KG1 (cell line): ENCODE data around the gene TMC8.
A peak's percentile ranks its signal among the peaks of the same experiment; 100 is the strongest.
"Not testable (repeated sequence)": the region's sequence is repeated elsewhere in the genome, so short reads cannot be mapped to it uniquely, and the experiment has no call there.

ENCODE experiments used
- DNase-seq: peaks from one replicate; lab custom pipeline; 2025; lab: John Stamatoyannopoulos, UW

Gene TMC8

DNA sequence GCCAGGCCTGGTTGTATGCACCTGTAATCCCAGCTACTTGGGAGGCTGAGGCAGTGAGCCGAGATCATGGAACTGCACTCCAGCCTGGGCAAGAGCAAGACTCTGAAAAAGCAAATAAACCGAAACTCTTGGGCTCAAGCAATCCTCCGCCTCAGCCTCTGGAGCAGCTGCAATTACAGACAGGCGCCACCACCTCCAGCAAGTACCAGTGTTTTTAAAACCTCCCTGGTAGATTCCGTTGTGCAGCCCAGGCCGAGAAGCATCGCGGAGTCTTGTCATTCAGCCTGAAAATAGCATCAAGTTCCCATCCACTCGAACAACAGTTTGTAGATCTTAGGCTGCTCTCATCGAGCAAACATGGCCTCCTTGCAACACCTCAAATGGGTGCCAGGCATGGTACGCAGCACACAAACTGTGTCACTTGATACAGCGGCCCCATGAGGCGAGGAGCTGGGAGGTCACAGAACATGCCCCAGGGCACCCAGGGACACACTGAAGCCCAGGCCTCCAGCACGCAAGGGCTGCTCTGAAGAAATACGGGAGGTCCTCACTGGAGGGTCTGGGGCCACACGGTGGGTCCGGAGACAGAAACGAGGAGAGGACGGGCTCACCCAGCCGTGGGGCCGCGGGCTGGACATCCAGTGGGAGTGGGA lies 20.1 kb upstream of the TMC8 start:
- DNase-seq, result no peak

DNA sequence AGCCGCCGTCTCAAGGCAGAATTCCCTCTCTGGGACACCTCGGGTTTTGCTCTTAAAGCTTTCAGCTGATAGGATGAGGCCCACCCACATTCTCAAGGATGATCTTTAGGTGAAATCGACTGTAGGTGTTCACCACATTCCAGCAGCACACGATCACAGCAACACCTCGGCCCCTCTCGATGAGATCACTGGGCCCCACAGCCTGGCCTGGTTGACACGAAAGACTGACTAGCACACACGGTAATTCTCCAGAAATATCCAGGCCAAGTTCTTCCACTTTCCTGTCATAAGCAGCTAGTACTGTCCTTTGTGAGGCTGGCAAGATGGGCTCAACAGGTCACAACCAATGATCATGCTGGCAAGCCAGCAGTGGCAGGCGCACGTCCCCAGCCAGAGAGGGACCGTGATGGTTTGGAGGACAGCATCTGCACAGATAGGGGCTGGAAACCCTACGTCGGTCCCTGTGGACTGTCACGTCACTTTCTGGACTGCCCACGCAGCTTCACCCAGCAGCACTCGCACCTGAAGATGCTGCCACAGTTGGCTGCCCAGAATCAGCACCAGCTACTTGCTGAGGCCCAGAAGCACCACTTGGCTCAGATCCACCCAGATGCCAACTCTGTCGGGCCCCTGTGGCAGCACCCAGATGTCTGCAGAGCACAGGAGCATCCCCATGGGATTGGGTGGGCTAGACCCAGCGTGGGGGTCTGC lies 19.4 kb upstream of the TMC8 start:
- DNase-seq, result no peak

DNA sequence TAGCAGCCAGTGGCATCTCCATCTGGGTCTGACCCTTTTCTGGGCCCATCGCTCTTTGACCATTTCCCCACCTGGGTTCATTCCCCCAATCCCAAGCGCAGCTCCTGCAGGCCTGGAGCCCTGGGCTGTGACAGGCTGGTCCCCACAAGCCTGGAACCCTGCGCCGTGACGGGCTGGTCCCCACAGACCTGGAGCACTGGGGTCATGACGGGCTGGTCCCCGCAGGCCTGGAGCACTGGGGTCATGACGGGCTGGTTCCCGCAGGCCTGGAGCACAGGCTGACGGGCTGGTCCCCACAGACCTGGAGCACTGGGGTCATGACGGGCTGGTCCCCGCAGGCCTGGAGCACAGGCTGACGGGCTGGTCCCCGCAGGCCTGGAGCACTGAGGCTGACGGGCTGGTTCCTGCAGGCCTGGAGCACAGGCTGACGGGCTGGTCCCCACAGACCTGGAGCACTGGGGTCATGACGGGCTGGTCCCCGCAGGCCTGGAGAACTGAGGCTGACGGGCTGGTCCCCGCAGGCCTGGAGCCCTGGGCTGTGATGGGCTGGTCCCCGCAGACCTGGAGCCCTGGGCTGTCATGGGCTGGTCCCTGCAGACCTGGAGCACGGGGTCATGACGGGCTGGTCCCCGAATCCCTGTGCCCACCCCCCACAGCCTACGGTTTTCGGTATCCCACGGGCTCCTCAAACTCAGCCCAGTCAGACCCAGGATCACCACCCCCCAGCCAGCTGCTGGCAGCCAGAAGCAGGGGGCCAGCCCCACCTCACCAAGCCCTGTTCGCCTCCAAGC lies 18.6 kb upstream of the TMC8 start:
- no peak for DNase-seq

DNA sequence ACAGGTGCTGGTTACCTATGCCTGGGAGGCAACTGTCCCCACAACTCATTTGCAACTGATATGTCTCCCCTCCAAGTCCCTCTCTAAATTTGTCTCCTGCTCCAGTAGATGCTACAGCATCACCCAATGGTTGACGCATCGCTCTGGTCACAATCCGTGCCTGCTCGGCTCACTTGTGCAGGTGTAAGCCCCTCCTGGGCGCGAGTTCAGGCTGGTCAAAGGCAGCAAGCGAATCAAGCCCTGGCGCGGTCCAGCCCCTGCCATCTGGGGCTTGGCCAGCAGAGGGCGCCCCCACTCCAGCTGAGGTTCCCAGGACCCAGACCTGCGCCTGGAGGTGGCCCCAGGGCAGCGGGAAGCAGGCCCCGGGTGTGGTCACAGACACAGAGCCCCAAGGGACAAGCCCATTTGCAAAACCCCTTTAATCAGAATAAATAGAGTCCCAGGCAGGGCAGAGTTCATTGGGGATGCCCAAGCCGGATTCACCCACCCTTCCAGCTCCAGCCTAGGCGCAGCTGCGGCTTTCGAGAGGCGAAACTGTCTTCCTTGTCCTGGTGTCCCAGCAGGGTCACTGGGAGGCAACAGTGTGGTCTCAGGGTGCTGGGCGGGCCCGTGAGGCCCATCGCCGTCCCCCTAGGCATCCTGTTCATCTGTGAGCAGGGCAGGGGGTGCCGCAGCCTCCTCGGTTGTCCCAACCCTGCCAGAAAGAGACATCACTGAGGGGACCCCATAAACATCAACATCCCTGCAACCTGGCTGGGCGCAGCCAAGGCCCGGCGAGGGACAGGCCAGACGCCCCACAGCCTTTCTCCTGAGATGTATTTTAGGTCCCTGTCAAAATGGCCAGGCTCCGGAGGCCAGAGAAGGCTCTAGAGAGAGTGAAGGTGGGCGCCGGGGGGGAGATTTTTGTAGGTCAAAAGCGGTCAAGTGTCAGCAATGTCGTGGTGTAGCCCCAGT lies 17.8 kb upstream of the TMC8 start:
- peak; percentile 15 for DNase-seq

DNA sequence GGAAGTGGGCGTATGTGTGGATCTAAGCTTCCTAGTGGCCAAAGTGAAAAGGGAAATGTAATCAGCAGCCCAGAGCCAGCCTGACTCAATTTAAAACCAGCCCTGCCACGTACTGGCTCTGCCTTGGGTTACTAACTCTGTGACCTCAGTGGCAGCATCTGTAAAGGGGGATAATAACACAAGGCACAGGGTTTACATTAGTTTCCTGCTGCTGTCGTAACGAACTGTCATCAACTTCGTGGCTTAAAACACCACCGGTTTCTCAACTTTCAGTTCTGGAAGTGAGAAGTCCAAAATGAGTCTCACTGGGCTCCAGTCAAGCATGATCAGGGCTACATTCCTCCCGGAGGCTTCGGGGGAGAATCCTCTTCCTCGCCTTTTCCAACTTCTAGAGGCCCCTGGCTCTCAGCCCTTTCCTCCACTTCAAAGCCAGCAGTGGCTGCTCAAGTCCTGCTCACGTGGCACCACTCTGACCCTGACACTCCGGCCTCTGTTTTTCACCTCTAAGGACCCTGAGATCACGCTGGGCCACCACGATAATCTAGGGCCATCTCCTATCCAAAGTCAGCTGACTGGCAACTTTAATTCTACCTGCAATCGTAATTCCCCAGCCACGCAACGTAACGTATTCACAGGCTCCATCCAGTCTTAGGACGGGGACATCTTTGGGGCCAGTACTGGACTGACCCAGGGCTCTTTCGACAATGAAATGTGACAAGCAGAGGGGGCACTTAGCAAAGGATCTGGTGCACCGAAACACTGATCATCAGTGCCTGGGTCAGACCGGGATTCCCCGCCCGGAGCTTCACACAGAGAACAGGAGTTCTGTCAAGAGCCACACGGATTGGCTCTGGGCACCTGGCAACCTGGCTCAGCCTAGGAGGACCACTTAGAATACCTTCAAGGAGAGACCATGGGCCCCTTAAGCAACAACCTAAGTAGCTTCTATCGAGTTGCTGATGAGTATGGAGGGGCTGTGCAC lies 16.5 kb upstream of the TMC8 start:
- no peak for DNase-seq

DNA sequence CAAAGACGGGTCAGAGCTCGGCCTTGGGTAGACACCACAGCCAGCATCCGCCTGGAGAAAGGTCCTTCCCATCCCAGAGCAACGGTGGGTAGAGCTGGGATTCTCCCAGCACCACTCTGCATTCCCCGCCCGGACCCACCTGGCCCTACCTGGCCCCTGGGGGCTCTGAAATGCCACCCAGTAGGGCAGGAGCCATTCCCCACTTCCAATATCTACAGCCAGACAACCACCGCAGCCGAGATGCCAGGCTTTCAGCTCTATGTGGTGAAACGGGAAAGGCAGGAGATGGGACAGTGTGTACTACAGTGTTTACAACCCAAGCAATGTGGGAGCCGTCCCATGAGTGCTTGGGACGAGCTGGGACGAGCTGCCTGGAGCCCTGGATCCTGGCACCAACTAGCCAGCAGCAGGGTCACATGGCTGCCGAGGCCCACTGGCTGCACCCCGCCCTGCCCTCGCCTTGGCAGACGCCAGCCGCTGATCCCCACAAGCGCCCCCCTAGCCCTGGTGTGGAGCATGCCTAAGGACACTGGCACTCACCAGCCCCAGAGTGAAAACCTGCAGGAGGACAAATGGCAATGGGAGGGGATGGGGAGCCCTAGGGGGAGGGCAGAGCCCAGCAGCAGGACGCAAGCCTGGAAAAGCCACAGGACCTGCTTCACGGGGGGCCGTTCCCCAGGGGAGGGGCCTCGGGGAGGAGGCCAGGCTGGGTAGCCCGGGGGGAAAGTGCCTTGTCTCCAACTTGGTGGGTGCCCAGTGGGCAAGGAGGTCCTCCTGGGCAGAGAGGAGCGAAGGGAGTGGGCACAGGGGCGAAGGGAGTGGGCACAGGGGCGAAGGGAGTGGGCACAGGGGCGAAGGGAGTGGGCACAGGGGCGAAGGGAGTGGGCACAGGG lies 15.5 kb upstream of the TMC8 start:
- no peak for DNase-seq

DNA sequence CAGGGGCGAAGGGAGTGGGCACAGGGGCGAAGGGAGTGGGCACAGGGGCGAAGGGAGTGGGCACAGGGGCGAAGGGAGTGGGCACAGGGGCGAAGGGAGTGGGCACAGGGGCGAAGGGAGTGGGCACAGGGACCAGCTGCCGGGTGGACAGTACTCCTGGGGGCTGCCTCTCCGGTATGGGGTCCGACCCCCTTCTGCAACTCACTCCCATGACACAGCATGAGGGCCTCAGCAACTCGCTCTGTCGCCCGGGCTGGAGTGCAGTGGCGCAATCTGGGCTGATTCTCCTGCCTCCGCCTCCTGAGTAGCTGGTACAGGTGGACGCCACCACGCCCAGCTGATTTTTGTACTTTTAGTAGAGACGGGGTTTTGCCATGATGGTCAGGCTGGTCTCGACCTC lies 14.8 kb upstream of the TMC8 start:
- not testable (repeated sequence) for DNase-seq

DNA sequence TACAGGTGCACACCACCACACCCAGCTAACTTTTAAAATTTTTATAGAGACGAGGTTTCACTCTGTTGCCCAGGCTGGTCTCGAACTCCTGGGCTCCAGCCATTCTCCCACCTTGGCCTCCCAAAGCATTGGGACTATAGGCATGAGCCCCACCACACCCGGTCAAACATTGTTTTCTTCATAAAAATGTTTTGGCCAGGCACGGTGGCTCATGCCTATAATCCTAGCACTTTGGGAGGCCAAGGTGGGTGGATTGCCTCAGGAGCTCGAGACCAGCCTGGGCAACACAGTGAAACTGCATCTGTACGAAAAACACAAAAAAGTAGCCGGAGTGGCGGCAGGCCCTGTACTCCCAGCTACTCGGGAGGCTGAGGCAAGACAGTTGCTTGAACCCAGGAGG lies 14.2 kb upstream of the TMC8 start:
- no peak for DNase-seq

DNA sequence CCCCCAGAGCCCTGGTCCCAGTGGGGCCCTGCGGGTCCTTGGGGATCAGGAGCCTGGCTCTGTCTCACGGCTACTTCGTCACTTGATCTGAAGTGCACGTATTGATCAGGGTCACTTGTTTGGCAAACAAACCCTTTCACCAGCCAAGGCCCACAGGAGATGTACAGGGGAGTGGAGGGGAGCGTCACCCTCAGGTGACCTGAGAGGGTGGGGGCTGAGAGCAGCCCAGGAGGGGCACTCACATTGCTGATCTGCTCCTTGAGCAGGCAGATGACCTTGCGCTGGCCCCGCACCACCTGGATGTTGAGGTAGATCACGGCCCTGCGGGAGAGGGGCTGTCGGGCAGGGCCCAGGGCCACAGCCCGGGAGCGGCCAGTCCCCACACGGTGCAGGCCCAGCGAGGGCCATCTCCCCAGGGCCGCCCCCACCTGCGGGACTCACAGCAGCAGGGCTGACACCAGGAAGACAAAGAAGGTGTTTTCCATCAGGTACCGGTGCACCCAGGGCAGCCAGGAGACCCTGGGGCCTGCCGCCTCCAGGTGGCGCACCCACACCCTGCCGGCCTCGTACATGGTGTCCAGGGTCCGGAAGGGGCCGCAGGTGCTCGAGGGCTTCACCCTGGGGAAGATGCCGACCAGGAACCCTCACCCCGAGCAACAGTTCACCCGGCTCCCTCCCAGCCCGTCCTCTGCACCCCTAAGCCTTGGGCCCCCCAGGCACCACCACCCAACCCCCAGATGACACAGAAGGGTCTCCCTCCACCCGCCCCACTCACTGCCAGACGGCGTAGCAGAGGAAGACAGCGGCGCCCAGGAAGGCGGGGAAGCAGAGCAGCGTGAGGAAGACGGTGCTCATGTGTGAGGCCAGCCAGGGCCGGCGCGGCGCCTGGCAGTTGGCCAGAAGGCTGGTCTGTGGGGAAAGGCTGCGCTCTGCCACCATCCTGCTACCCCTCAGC lies 13.3 kb upstream of the TMC8 start:
- DNase-seq, result no peak

DNA sequence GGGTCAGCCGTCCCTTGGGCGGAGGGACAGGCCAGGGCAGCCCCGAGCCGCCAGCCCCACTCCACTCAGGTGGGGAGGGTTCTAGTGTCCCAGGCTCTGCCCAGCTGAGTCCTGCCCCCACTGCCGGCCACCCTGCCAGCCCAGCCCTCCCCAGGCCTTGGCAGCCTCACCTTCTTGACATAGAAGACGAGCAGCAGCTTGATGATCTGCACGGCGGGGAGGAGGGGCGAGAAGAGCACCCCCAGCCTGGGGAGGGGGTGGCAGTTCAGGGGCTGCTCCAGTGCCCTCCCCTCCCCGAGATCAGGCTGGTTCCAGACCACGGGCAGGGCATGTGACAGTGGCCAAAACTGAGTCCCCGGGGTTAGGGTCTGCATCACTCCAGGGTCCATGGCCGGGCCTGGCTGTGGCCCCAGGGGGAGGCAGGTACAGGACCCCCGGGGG lies 11.8 kb upstream of the TMC8 start:
- DNase-seq, result no peak

DNA sequence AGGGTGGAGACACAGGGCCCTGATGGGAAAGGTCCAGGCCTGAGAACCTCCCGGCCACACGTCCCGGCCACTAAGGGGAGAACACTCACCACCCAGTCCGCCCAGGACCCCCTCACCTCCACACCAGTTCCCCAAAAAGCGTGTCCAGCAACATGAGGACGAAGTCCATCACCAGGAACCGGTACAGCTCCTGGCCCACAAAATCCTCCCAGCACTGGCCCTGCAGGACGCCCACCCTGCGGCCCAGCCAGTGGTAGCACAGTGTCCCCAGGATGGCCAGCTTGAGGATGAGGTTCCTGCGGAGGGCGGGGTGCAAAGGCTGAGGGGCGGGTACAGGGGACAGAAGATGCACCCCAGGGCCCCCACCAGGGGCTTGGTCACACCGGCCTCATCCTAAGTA lies 10.0 kb upstream of the TMC8 start:
- DNase-seq, result no peak

DNA sequence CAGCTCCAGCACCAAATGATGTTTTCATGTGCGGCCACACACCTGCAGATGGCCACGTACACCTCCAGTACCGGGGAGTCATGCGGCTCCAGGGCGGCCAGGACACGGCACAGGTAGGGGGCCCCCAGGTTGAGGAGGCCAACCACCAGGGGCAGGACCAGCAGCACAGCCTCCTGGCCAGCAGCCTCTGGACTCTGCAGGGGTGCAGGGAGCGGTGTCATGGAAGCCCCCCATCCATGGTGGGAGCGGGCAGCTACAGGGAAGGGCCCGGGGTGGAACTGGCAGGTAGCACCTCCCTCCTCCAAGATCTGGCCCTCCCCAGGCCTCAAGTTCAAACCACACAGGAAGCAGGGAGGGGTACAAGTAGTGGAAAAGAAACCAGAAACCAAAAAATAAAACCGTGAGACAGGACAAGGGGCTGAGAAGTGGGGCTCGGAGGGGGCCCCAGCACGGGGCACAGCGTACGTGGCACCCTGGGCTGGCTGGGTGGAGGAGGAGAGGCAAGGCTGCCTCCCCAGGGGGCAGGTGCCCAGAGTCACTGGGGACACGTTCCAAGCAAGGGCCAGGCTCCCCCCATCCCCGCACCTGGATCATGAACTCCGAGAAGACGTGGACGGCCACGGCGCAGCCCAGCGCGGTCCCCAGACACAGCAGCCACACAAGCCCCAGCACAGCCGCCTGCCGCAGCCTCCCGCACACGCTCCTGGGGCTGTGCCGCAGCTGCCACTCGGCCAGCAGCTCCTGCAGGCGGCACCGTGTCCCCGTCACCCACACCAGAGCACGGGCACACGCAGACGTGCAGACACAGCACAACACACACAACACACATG lies 9.4 kb upstream of the TMC8 start:
- DNase-seq, result no peak

DNA sequence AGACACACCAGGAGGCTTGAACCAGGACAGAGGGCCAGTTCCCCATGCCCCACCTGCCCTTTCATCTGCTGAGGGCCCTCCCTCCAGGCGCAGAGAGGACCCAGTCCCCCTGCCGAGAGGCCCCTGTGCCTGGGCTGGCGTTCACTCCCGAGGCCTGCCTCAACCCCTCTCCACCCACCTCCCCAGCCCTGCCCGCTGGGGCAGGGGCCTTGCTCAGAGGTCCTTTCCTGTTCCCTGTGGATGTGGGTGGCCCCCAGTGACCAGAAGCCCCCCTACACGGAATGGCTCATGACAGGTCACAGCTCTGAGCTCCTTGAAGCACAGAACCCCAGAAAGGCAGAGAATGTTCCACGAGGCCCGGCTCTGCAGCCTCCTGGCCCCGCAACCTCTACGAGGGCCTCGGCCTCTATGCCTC lies 8.8 kb upstream of the TMC8 start:
- DNase-seq, result no peak

DNA sequence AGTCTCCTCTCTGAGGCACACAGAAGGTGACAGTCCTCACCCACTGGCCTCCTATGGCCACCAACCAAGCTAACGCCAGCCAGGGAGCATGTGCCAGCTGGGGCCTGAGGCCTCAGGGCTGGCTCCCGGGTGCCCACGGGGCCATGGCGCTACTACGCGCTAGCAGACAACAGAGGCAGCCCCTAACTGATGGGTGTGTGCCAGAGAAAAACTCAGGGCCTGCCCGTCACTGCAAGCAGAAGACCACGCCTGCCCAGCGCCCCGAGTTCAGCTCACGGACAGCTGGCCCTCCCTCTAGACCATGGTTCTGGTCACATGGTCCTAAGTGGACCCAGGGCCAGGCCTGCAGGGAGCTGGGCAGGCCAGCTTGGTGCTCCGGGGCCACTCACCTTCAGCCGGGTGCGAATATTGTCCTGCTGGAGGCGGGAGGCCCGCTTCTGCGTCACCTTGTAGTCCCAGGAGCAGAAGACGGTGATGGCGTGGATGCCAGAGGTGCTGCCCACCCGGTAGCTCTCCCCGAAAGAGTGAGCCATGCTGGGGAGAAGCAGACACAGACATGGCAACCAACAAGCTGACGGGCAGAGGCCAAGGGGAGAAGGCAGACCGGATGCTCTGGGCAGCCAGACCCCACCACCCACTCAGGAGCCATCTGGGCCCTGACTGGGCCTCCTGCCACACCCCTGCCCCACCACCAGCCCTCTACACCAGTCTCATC lies 8.2 kb upstream of the TMC8 start:
- no peak for DNase-seq

DNA sequence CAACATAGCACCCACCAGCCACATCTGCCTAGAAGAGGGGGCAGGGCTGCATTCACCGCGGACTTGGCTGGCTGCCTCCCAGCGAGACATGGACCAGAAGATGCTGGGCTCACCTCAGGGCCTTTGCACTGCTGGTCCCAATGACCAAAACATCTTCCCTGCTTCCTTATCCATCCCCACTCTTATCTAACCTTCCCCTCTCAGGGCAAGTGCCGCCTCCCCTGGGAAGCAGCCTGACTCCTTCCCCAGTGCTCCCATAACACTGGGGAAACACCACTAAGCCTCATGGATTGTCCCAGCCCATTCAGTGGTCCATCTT lies 7.7 kb upstream of the TMC8 start:
- DNase-seq, result no peak

DNA sequence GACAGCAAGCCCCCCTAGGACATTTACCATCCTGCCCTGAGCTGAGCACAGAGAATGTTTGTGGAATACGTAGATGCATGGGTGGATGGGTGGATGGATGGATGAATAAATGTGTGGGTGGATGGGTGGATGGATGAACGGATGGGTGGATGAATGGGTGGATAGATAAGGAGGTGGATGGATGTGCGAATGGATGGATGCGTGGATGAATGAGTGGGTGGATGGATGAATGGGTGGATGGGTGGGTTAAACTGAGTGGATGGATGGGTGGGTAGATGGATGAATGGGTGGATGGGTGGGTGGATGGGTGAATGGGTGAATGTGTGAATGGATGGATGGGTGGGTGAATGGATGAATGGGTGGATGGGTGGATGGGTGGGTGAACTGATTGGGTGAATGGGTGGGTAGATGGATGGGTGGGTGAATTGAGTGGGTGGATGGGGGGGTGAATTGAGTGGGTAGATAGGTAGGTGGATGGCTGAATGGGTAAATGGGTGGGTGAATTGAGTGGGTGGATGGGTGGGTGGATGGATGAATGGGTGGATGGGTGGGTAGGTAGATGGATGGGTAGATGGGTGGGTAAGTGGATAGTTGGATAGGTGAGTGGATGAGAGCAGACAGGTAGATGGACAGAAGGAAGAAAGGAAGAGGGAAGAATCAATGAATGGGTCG lies 7.2 kb upstream of the TMC8 start:
- DNase-seq, result no peak
